PC-9 (cell line): ENCODE data around the gene SLX9. TPM values are rescaled to one million over a fixed set of nuclear protein-coding genes. Genes with fewer than 3 reads are reported as not detected.

Experiments
- BruUV-seq: library from RNA; stranded (reverse); fragments of 400-500 nt; replicated peaks from 2 replicates; lab custom pipeline; 2021; lab: Mats Ljungman, UMichigan
- CTCF ChIA-PET: fragments of 300-600 bp; sonication (Branson Sonifier 250); formaldehyde crosslinking; loops from one replicate; lab custom pipeline; 2022; ENCODE audit warnings: antibody characterized with exemption; lab: Charles Lee
- POLR2A ChIA-PET: fragments of 300-600 bp; sonication (Branson Sonifier 250); formaldehyde crosslinking; loops from one replicate; lab custom pipeline; 2022; ENCODE audit warnings: antibody characterized with exemption; ENCODE audit not compliant: unreplicated experiment; lab: Charles Lee
- DNase-seq, 2 experiments: peaks; one replicate each; pipeline versions ENCODE4 v3.0.0 to v3.0.0-alpha.2; 2015 to 2022; ENCODE audit warnings: mixed read lengths in 1 of 2
- H2AFZ ChIP-seq: fragments of 200-600 bp; sonication (generic); 2 replicates; pipeline ENCODE4 v1.8.1; 2017; ENCODE audit warnings: antibody characterized with exemption
- H3F3A ChIP-seq: fragments of 200-600 bp; sonication (generic); 2 replicates; pipeline ENCODE4 v1.8.1; 2017; ENCODE audit warnings: antibody characterized with exemption, mild to moderate bottlenecking, low read depth; ENCODE audit not compliant: insufficient read depth
- H3K27ac ChIP-seq: fragments of 200-600 bp; sonication (generic); 2 replicates; pipeline ENCODE4 v1.6.1; 2016; ENCODE audit warnings: mixed run types
- H3K27me3 ChIP-seq: fragments of 200-600 bp; sonication (generic); 2 replicates; pipeline ENCODE4 v1.6.1; 2016; ENCODE audit warnings: low read depth, mixed run types; ENCODE audit not compliant: insufficient read depth
- H3K36me3 ChIP-seq: fragments of 200-600 bp; sonication (generic); 2 replicates; pipeline ENCODE4 v1.6.1; 2016; ENCODE audit warnings: low read depth, mixed run types
- H3K4me1 ChIP-seq: fragments of 200-600 bp; sonication (generic); replicated peaks from 2 replicates; pipeline ENCODE4 v1.6.1; 2016; ENCODE audit warnings: mixed run types; ENCODE audit not compliant: insufficient read depth
- H3K4me2 ChIP-seq: fragments of 200-600 bp; sonication (generic); 2 replicates; pipeline ENCODE4 v1.6.1; 2017; ENCODE audit warnings: mixed run types
- H3K4me3 ChIP-seq: fragments of 200-600 bp; sonication (generic); 2 replicates; pipeline ENCODE4 v1.6.1; 2016; ENCODE audit warnings: mixed run types
- H3K79me2 ChIP-seq: fragments of 200-600 bp; sonication (generic); 2 replicates; pipeline ENCODE4 v1.6.1; 2017; ENCODE audit warnings: low read depth, mixed run types
- H3K9me2 ChIP-seq: fragments of 200-600 bp; sonication (generic); 2 replicates; pipeline ENCODE4 v1.8.1; 2017; ENCODE audit warnings: mild to moderate bottlenecking; ENCODE audit not compliant: insufficient read depth
- H3K9me3 ChIP-seq: fragments of 200-600 bp; sonication (generic); 2 replicates; pipeline ENCODE4 v1.8.1; 2016; ENCODE audit warnings: low read depth; ENCODE audit not compliant: insufficient read depth
- H4K20me1 ChIP-seq: fragments of 200-600 bp; sonication (generic); 2 replicates; pipeline ENCODE4 v1.8.1; 2017; ENCODE audit not compliant: insufficient read depth
- CTCF ChIP-seq: fragments of 200-600 bp; sonication (generic); conservative IDR thresholded peaks from 2 replicates; pipeline ENCODE4 v1.6.1; 2017; ENCODE audit warnings: mixed run types, antibody characterized with exemption, mild to moderate bottlenecking, moderate library complexity
- EZH2 ChIP-seq: fragments of 200-600 bp; sonication (generic); IDR thresholded peaks from 2 replicates; pipeline ENCODE4 v1.8.0; 2017; ENCODE audit warnings: antibody characterized with exemption, low read depth
- intact Hi-C: fragments of 100-400 bp; cut with micrococcal nuclease; formaldehyde crosslinking; loops from one replicate; pipeline ENCODE4 v1.10.0; 2022; ENCODE audit not compliant: unreplicated experiment
- total RNA-seq: library from RNA; stranded (reverse); gene quantifications from 2 replicates; pipeline ENCODE4 v1.2.3, GENCODE V29; 2021

Gene SLX9
- total RNA-seq, 1 experiment from 2014 or later, result 22.8 TPM

- Histone ChIP-seq H3F3A (peaks cover 9% of the 10 kb centered on the region; the same call in 1 of the 2 replicates), H3K79me2 (no peaks in the 10 kb centered on the region), H4K20me1 (no peaks in the 10 kb centered on the region), H3K9me3 (no peaks in the 10 kb centered on the region), H3K36me3 (no peaks in the 10 kb centered on the region), H3K27ac (no peak overlapping the region), H3K4me3 (no peak overlapping the region), H3K27me3 (no peaks in the 10 kb centered on the region), H3K4me2 (no peak overlapping the region), H3K4me1 (peaks cover 16% of the 10 kb centered on the region), H3K9me2 (no peaks in the 10 kb centered on the region), H2AFZ (no peak overlapping the region)
- ChIA-PET POLR2A (interaction anchor here (0.7 kb wide), 1 partner anchor 15 kb away, joined by 26 read pairs; no protein-coding TSS in a partner anchor), CTCF (interaction anchor here (0.7 kb wide), 1 partner anchor 32 kb away, joined by 21 read pairs; no protein-coding TSS in a partner anchor)
- no peak for DNase-seq
- intact Hi-C loops, result no loop called here
- TF ChIP-seq CTCF (no peak), EZH2 (no peak)
- no TSS peak for BruUV-seq
Observed at GRCh38 chr21:45006536-45007095, 66.8 kb downstream of the SLX9 start.

GRCh38 chr21:45009616-45010015 lies 69.8 kb downstream of the SLX9 start:
- peaks cover 41% of the 10 kb centered on the region for H3K4me1 ChIP-seq

GRCh38 chr21:45010096-45010495 lies 70.3 kb downstream of the SLX9 start:
- intact Hi-C loops, result no loop called here
- H3K4me2 ChIP-seq, result no peak overlapping the region

More at GRCh38 chr21:45009616-45010015, 69.8 kb downstream of the SLX9 start:
- H3K27me3 ChIP-seq, result no peaks in the 10 kb centered on the region
- ChIA-PET POLR2A (no interaction called here), CTCF (no interaction called here)
- no peak for DNase-seq
- no peaks in the 10 kb centered on the region for H3K79me2 ChIP-seq
- no peak overlapping the region for H3K4me2 ChIP-seq
- intact Hi-C loops, result no loop called here
- H3K9me3 ChIP-seq, result no peaks in the 10 kb centered on the region
- no peaks in the 10 kb centered on the region for H4K20me1 ChIP-seq
- H3K4me3 ChIP-seq, result no peak overlapping the region
- H3K27ac ChIP-seq, result no peak overlapping the region
- no TSS peak for BruUV-seq
- H3K36me3 ChIP-seq, result no peaks in the 10 kb centered on the region
- H3F3A ChIP-seq, result peaks cover 22% of the 10 kb centered on the region; the same call in 1 of the 2 replicates
- no peak overlapping the region for H2AFZ ChIP-seq
- no peaks in the 10 kb centered on the region for H3K9me2 ChIP-seq
- TF ChIP-seq EZH2, result no peak
- TF ChIP-seq CTCF, result no peak

More at GRCh38 chr21:45010096-45010495, 70.3 kb downstream of the SLX9 start:
- H3K36me3 ChIP-seq, result no peaks in the 10 kb centered on the region
- H4K20me1 ChIP-seq, result no peaks in the 10 kb centered on the region
- DNase-seq, result peak in 1 of 2 experiments; percentile 77
- H3K27ac ChIP-seq, result 0 out of 2 replicates have a peak overlapping the region, but pooled peaks have one; percentile 9
- no peak overlapping the region for H2AFZ ChIP-seq
- TF ChIP-seq CTCF, result no peak
- H3F3A ChIP-seq, result peaks cover 22% of the 10 kb centered on the region; the same call in 1 of the 2 replicates
- BruUV-seq, result no TSS peak
- no peaks in the 10 kb centered on the region for H3K27me3 ChIP-seq
- H3K79me2 ChIP-seq, result no peaks in the 10 kb centered on the region
- CTCF ChIA-PET, result no interaction called here
- POLR2A ChIA-PET, result no interaction called here
- H3K9me3 ChIP-seq, result no peaks in the 10 kb centered on the region
- no peak overlapping the region for H3K4me3 ChIP-seq
- H3K4me1 ChIP-seq, result peaks cover 41% of the 10 kb centered on the region
- H3K9me2 ChIP-seq, result no peaks in the 10 kb centered on the region
